GM19324 (cell line): ENCODE results near the gene RARG.
"Not testable (repeated sequence)": the region's sequence is repeated elsewhere in the genome, so short reads cannot be mapped to it uniquely, and the experiment has no call there.

ENCODE experiments used
- ATAC-seq: cut with Tn5 transposase; IDR thresholded peaks from one replicate; pipeline ENCODE4 v1.9.1; 2021; ENCODE audit warnings: mild to moderate bottlenecking, moderate library complexity; ENCODE audit not compliant: unreplicated experiment, low FRiP score

The RARG gene

DNA sequence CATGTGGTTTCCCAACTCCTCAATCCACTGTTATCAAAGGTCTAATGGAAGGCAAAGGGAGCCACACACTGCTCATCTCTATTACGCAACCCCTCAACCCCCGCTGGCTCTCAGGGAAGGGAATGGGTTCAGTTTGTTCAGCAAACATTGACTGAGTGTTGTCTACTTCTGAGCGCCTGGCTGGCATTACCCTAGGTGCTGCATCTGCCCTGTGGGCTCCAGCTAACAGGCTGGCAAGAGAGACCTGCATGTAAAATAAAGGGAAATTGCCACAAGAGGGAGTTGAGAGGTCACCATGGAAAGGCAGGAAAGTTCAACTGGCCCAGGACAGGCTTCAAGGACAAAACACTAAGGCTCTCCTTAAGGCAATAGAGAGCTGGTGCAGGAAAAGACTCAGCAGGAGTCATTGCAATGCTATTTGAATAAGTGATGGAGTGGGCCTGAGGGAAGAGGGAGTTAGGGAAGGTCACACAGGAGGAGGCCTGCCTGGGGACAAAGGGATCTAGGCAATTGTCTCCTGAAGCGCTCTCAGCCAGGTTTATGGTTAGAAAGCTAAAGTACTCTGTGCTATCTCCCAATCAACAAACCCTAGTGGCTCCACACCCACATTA is 57.0 kb downstream of the RARG start:
- no peak for ATAC-seq

DNA sequence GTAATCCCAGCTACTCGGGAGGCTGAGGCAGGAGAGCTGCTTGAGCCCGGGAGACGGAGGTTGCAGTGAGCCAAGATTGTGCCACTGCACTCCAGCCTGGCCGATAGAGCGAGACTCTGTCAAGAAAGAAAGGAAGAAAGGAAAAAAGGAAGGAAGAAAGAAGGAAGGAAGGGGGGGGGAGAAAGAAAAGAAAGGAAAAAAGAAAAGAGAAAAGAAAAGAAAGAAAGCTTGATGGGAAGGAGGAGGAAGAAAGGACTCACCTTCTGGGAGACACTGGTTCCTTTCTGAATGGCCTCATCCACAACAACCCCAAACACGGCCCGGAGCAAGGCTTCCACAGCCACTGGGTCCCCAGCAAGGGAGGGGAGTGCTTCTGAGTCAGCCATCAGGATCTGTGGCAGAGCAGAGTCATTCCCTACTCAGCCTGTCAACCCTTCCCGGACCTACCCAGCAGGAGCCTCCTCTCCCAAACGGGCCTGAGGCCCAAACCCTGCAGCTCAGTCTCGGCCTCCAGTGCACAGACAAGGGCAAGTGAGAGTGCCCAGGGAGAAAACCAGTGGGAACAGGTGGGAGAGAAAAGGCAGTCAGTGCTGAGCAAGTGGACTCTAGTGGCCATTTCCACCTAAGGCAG is 58.8 kb downstream of the RARG start:
- no peak for ATAC-seq

DNA sequence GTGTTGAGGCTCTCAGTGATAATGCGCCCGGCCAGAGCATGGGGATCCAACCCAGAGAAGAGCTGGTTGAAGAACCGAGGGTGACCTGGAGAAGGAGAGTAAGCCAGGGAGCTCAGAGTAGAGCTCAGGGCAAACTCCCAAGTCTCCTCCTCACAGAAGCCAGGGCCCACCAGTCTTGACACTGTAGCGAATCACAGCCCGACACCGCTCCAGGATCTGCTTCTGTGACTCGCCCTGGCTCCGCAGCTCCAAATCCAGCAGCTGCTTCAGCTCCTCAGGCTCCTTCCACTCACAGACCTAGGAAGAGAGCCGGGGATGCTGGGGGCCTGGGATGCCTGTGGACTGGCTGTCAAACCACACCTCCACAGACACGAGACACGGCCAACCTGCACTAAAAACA is 59.7 kb downstream of the RARG start:
- ATAC-seq: no peak

DNA sequence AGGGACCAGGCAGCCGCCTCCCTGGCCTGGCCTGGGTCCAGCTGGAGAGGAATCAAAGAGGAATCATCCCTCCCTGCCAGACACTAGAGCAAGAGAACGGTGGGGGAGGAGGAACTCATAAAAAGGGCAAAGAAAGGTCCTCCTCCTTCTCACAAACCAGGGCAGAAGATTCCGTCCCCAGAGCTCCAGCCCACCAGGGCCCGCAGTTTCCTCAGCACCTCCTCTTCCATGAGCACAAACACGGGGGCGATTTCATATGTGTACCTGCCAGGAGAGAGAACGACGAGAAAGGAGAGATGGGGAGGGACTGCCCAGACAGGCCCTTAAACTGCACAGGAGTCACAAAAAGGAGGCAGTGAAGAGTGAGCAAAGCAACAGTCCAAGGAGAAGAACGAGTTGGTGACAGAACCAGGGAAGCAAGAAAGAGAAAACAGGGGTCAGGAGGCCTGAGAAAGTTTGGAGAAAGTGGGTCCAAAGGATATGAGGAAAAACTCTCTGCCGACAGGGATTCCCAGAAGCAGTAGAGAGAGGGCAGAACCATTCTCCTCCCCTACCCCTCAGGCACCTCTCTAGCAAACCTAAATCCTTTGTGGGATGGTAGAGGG is 60.2 kb downstream of the RARG start:
- ATAC-seq: no peak

DNA sequence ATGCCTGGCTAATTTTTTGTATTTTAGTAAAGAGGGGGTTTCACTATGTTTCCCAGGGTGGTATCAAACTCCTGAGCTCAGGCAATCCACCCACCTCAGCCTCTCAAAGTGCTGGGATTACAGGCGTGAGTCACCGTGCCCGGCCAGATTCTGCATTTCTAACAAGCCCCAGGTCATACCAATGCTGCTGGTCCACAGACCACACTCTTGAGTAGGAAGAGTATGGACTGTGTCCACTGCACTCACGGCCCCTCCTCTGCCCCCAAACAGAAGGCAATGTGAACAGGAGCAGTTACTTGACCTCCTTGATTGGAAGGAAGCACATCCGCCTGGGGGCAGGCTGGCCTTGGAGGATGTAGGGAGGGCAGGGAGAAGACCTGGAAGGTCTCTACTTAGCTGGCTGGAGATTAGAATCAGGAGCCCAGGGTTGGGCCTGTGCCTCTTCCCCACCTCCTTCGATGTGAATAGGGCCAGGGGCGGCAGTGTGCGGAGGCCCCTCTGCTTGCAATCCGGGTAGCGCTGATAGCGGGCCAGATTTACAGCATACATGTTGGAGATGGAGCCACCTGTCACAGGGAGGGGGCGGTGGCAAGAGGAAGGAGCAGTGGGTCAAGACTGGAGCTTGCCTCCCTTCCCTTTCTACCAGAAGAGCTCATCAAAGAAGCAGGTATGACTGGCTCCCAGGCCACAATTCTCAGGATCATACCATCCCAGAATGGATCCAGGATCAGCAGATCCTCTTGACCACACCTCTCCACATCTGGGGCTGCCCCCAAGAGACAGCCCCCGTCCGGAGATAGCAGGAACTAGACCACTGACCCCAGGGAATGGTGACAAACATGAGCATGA is 60.9 kb downstream of the RARG start:
- no peak for ATAC-seq

DNA sequence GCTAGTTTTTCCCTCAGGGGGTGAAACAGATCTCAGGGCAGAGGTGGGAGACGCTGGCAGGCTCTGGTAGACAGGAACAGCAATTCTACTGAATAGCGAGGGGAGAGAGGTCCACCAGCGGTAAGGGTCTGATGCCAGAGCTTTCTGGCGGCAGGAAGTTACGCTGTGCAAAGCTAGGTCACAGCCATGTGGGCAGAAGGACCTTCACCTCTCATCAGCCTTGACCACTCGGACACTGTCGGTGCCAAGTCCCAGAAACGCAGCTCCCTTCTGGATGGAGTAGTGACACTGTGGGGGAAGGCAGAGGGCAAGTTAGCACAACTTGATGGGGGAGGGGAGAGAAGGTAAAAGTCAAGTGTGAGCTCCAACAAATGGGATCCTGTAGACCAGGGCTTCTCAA is 61.8 kb downstream of the RARG start:
- no peak for ATAC-seq

DNA sequence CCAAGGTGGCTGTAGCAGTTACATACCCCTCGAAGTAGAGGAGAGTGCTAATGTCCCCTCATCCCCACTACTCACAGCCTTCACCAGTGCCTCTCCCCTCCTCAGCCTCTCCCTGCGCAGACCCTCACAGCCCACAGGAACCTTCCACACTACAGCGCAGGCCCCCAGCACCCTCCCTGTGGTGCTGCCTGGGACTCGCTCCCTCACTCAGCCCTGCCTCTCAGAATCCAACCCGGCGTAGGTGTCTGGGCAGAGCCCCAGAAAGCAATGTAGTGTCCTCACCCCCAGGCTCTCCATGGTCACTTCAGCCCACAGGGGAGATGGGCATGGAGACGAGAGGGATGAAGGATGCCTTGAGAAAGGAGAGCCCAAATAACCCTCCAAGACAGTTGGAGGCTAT is 62.4 kb downstream of the RARG start:
- no peak for ATAC-seq

DNA sequence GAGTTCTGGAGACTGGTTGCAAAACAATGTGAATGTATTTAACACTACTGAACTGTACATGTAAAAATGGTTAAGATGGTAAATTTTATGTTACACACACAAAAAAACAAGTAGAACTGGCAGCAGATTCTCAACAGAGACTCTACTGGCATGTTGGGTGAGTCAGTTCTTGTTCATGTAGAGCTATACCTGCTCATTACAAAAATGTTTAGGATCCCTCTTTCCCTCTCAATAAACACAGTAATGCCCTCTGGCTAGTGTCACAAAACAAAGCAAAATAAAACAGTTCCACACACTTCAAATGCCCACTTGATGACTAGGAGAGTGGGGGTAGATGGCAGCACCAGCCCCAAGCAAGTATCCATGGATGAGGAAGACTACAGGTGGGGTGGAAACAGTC is 65.2 kb downstream of the RARG start:
- no peak for ATAC-seq

DNA sequence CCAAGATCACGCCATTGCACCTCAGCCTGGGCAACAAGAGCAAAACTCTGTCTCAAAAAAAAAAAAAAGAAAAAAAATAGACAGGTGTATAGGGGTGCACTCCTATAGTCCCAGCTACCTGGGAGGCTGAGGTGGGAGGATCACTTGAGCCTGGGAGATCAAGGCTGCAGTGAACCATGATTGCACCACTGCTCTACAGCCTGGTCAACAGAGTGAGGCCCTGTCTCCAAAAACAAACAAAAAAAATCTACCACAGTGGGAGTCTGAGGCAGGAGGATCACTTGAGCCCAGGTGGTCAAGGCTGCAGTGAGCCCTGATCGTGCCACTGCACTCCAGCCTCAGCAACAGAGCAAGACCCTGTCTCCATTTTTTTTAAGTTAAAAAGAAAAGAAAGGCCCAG is 69.0 kb downstream of the RARG start:
- not testable (repeated sequence) for ATAC-seq

DNA sequence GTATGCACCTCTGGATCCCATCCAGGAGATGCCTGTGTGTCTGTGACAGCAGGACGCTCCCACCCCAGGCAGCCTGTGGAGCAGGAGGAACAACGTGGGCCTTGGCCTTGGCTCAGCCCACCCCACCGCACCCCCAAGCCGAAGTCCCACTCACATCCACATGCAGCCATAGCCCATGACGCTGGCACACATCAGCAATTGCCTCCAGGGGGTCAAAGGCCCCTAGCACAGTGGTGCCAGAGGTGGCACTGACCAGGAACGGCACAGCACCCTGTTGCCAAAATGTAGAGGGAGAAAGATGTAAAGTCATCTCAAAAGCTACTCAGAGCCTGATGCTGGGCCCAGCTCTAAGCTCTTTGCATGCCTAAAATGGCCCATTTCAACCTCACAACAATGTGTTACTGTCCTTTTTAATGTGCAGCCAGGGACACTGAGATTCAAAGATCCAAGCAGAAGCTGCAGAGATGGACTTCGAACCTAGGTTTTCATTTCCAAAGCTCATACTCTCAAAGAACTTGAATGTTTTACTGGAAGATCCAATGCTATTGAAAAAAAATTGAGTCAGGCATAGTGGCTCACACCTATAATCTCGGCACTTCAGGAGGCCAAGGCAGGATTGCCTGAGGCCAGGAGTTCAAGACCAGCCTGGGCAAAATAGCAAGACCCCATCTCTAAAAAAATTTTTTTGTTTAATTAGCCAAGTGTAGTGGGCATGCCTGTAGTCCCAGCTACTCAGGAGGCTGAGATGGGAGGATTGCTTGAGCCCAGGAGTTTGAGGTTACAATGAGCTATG is 70.7 kb downstream of the RARG start:
- no peak for ATAC-seq

DNA sequence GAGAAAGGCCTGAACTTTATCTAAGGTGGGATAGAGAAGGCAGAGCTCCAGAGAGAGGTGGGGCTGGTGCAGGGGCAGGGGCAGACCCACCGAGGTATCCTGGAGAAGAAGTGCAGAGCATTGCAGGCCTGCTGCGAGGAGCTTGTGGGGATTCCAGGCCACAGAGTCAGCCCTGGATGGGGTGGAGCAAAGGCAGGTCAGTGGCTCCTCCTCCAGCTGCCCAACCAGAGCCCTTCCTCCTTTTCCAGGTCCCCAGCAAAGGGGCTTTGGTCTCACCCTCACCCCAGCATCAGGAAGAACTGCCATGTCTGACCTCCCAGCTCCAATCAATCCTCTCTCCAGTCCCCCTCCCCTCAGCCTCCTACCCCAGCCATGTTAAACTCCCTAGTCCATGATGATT is 71.3 kb downstream of the RARG start:
- no peak for ATAC-seq
